ENCODE results near the gene TTC7B.

TTC7B gene

GRCh38 chr14:90558983-90559590, 257.1 kb downstream of the TTC7B start:
- H3K36me3 ChIP-seq (ENCODE audit: insufficient read depth, low read length), result no peaks in the 10 kb centered on the region
- no peak overlapping the region for H3K4me3 ChIP-seq (ENCODE audit: low read depth in 1 of 2, low read length in 2 of 2)
- H3K4me2 ChIP-seq (ENCODE audit: insufficient read depth, low read length), result no peak overlapping the region
- no peak for ATAC-seq (ENCODE audit: insufficient read depth, low read depth)
- H3K4me1 ChIP-seq (ENCODE audit: insufficient read depth, low read length), result no peaks in the 10 kb centered on the region
- H3K9ac ChIP-seq (ENCODE audit: low read depth, low read length), result no peak overlapping the region
- no peaks in the 10 kb centered on the region for H3K9me3 ChIP-seq (ENCODE audit: insufficient read depth, low read length, severe bottlenecking)
- H4K20me1 ChIP-seq (ENCODE audit: insufficient read depth, low read length), result no peaks in the 10 kb centered on the region
- no peak overlapping the region for H2AFZ ChIP-seq (ENCODE audit: low read depth, low read length)
- no peak for TF ChIP-seq CTCF (IDR thresholded peaks at IDR 0.05; ENCODE audit: borderline replicate concordance, extremely low read depth, low read length, poor library complexity, severe bottlenecking)
- TF ChIP-seq EZH2 (IDR thresholded peaks at IDR 0.05; ENCODE audit: borderline replicate concordance, low read depth, low read length, severe bottlenecking), result no peak
- H3K27me3 ChIP-seq (ENCODE audit: insufficient read depth, low read length, poor library complexity), result no peaks in the 10 kb centered on the region
- no peak for DNase-seq
- no peak overlapping the region for H3K27ac ChIP-seq (ENCODE audit: low read length)
- H3K79me2 ChIP-seq (ENCODE audit: insufficient read depth, low read length), result no peaks in the 10 kb centered on the region

GRCh38 chr14:90558041-90558982, 257.9 kb downstream of the TTC7B start:
- H3K4me3 ChIP-seq (ENCODE audit: low read depth in 1 of 2, low read length in 2 of 2), result no peak overlapping the region
- H3K36me3 ChIP-seq (ENCODE audit: insufficient read depth, low read length), result no peaks in the 10 kb centered on the region
- no peak overlapping the region for H2AFZ ChIP-seq (ENCODE audit: low read depth, low read length)
- no peaks in the 10 kb centered on the region for H4K20me1 ChIP-seq (ENCODE audit: insufficient read depth, low read length)
- no peak for ATAC-seq (ENCODE audit: insufficient read depth, low read depth)
- TF ChIP-seq EZH2 (IDR thresholded peaks at IDR 0.05; ENCODE audit: borderline replicate concordance, low read depth, low read length, severe bottlenecking) (no peak), CTCF (IDR thresholded peaks at IDR 0.05; ENCODE audit: borderline replicate concordance, extremely low read depth, low read length, poor library complexity, severe bottlenecking) (no peak)
- H3K9me3 ChIP-seq (ENCODE audit: insufficient read depth, low read length, severe bottlenecking), result no peaks in the 10 kb centered on the region
- no peak for DNase-seq
- no peak overlapping the region for H3K27ac ChIP-seq (ENCODE audit: low read length)
- H3K79me2 ChIP-seq (ENCODE audit: insufficient read depth, low read length), result no peaks in the 10 kb centered on the region
- H3K4me2 ChIP-seq (ENCODE audit: insufficient read depth, low read length), result no peak overlapping the region
- no peaks in the 10 kb centered on the region for H3K27me3 ChIP-seq (ENCODE audit: insufficient read depth, low read length, poor library complexity)
- no peaks in the 10 kb centered on the region for H3K4me1 ChIP-seq (ENCODE audit: insufficient read depth, low read length)
- H3K9ac ChIP-seq (ENCODE audit: low read depth, low read length), result no peak overlapping the region

- Histone ChIP-seq H3K4me2 (ENCODE audit: insufficient read depth, low read length) (no peak overlapping the region), H3K27me3 (ENCODE audit: insufficient read depth, low read length, poor library complexity) (no peaks in the 10 kb centered on the region), H3K27ac (ENCODE audit: low read length) (no peak overlapping the region), H3K4me1 (ENCODE audit: insufficient read depth, low read length) (no peaks in the 10 kb centered on the region), H3K9me3 (ENCODE audit: insufficient read depth, low read length, severe bottlenecking) (no peaks in the 10 kb centered on the region), H3K4me3 (ENCODE audit: low read depth in 1 of 2, low read length in 2 of 2) (no peak overlapping the region), H3K79me2 (ENCODE audit: insufficient read depth, low read length) (no peaks in the 10 kb centered on the region), H2AFZ (ENCODE audit: low read depth, low read length) (no peak overlapping the region), H3K36me3 (ENCODE audit: insufficient read depth, low read length) (no peaks in the 10 kb centered on the region), H4K20me1 (ENCODE audit: insufficient read depth, low read length) (no peaks in the 10 kb centered on the region), H3K9ac (ENCODE audit: low read depth, low read length) (no peak overlapping the region)
- TF ChIP-seq EZH2 (IDR thresholded peaks at IDR 0.05; ENCODE audit: borderline replicate concordance, low read depth, low read length, severe bottlenecking), result no peak
- no peak for TF ChIP-seq CTCF (IDR thresholded peaks at IDR 0.05; ENCODE audit: borderline replicate concordance, extremely low read depth, low read length, poor library complexity, severe bottlenecking)
- DNase-seq (no peak), ATAC-seq (ENCODE audit: insufficient read depth, low read depth) (no peak)
Observed at GRCh38 chr14:90557516-90557915, 258.7 kb downstream of the TTC7B start.
